Measurements from ENCODE around the gene HMG20A. TPM values are rescaled to one million over a fixed set of nuclear protein-coding genes. Genes with fewer than 3 reads are reported as not detected.

Gene HMG20A
- total RNA-seq, 6 experiments from 2014 or later = 14.6 to 21.1 (median 19.5) TPM

GRCh38 chr15:77525400-77525811, 104.7 kb downstream of the HMG20A start:
- DNase-seq = peak in 1 of 3 donors; percentile 13
- ATAC-seq = no peak
- Histone ChIP-seq H3K27ac (no peak overlapping the region), H3K4me1 (no peaks in the 10 kb centered on the region), H3K27me3 (no peaks in the 10 kb centered on the region), H3K36me3 (no peaks in the 10 kb centered on the region), H3K4me3 (no peak overlapping the region), H3K9me3 (no peaks in the 10 kb centered on the region)
- TF ChIP-seq POLR2A (IDR thresholded peaks at IDR 0.05) = no peak
- no peak for TF ChIP-seq CTCF (IDR thresholded peaks at IDR 0.05)
- intact Hi-C loops (cut with DNase I) = no loop called here
- 67% methylated on average over 1 of the region's 6 CpGs for WGBS (ENCODE audit: insufficient coverage, low coverage, low lambda C conversion rate, missing lambda C conversion rate)

GRCh38 chr15:77525907-77526594, 105.4 kb downstream of the HMG20A start:
- no peak overlapping the region for H3K27ac ChIP-seq
- no peak for ATAC-seq
- intact Hi-C loops (cut with DNase I) = no loop called here
- H3K36me3 ChIP-seq = no peaks in the 10 kb centered on the region
- H3K4me3 ChIP-seq = no peak overlapping the region
- DNase-seq = no peak
- 84% methylated on average over 6 of the region's 11 CpGs for WGBS (ENCODE audit: insufficient coverage, low coverage, low lambda C conversion rate, missing lambda C conversion rate)
- no peaks in the 10 kb centered on the region for H3K27me3 ChIP-seq
- H3K4me1 ChIP-seq = no peaks in the 10 kb centered on the region
- no peak for TF ChIP-seq POLR2A (IDR thresholded peaks at IDR 0.05)
- no peak for TF ChIP-seq CTCF (IDR thresholded peaks at IDR 0.05)
- H3K9me3 ChIP-seq = no peaks in the 10 kb centered on the region

- peak in 1 of 3 donors; percentile 35 for DNase-seq
- peak in 1 of 4 donors; percentile 10 for ATAC-seq
- Histone ChIP-seq H3K4me1 (no peaks in the 10 kb centered on the region), H3K27ac (no peak overlapping the region), H3K4me3 (no peak overlapping the region), H3K9me3 (no peaks in the 10 kb centered on the region), H3K27me3 (no peaks in the 10 kb centered on the region), H3K36me3 (no peaks in the 10 kb centered on the region)
- intact Hi-C loops (cut with DNase I) = no loop called here
- TF ChIP-seq CTCF (IDR thresholded peaks at IDR 0.05) (no peak), POLR2A (IDR thresholded peaks at IDR 0.05) (no peak)
- WGBS (ENCODE audit: insufficient coverage, low coverage, low lambda C conversion rate, missing lambda C conversion rate) = 48% methylated on average over 5 of the region's 14 CpGs
Measured at GRCh38 chr15:77526595-77527163, 106.0 kb downstream of the HMG20A start.

DNA sequence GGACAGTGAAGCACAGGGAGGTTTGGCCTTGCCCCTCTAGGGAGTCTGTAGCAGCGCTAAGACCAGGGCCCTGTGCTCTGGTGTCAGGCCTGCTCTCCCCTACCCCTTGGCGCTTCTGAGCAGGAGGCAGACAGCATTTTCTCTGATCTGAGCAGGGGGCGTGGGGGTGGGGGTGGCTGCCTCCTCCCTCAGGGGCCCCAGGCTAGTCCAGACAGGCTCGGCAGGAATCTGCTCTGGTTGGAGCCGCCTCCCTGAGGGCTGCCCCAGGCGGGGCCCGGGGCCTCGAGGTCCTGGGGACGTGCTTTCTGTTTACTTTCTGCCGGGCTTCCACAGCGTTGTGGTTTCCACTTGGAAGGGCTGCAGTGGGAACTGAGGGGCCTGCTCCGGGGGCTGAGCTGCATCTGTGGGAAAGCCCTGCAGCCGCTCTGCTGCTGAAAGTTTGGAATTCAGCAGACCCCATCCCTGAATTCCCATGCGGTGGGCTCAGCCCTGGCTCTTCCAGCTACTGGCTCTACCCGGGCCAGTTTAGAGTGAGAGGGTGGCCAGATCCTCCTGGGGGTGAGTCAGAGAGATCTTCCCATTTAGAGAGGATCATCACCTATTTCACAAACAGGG, 106.6 kb downstream of the HMG20A start:
- intact Hi-C loops (cut with DNase I) = no loop called here
- Histone ChIP-seq H3K4me3 (no peak overlapping the region), H3K36me3 (no peaks in the 10 kb centered on the region), H3K27ac (no peak overlapping the region), H3K4me1 (no peaks in the 10 kb centered on the region), H3K27me3 (no peaks in the 10 kb centered on the region), H3K9me3 (no peaks in the 10 kb centered on the region)
- DNase-seq (peak in 1 of 3 donors; percentile 32), ATAC-seq (no peak)
- 76% methylated on average over 2 of the region's 15 CpGs for WGBS (ENCODE audit: insufficient coverage, low coverage, low lambda C conversion rate, missing lambda C conversion rate)
- TF ChIP-seq POLR2A (IDR thresholded peaks at IDR 0.05) = no peak
- no peak for TF ChIP-seq CTCF (IDR thresholded peaks at IDR 0.05)
